PC-9 (cell line): ENCODE results near the gene NMNAT2. TPM values are rescaled to one million over a fixed set of nuclear protein-coding genes. Genes with fewer than 3 reads are reported as not detected.

Experiments
- BruUV-seq: library from RNA; stranded (reverse); fragments of 400-500 nt; replicated peaks from 2 replicates; lab custom pipeline; 2021; lab: Mats Ljungman, UMichigan
- CTCF ChIA-PET: fragments of 300-600 bp; sonication (Branson Sonifier 250); formaldehyde crosslinking; loops from one replicate; lab custom pipeline; 2022; ENCODE audit warnings: antibody characterized with exemption; lab: Charles Lee
- POLR2A ChIA-PET: fragments of 300-600 bp; sonication (Branson Sonifier 250); formaldehyde crosslinking; loops from one replicate; lab custom pipeline; 2022; ENCODE audit warnings: antibody characterized with exemption; ENCODE audit not compliant: unreplicated experiment; lab: Charles Lee
- DNase-seq, 2 experiments: peaks; one replicate each; pipeline versions ENCODE4 v3.0.0 to v3.0.0-alpha.2; 2015 to 2022; ENCODE audit warnings: mixed read lengths in 1 of 2
- H2AFZ ChIP-seq: fragments of 200-600 bp; sonication (generic); 2 replicates; pipeline ENCODE4 v1.8.1; 2017; ENCODE audit warnings: antibody characterized with exemption
- H3F3A ChIP-seq: fragments of 200-600 bp; sonication (generic); 2 replicates; pipeline ENCODE4 v1.8.1; 2017; ENCODE audit warnings: antibody characterized with exemption, mild to moderate bottlenecking, low read depth; ENCODE audit not compliant: insufficient read depth
- H3K27ac ChIP-seq: fragments of 200-600 bp; sonication (generic); 2 replicates; pipeline ENCODE4 v1.6.1; 2016; ENCODE audit warnings: mixed run types
- H3K27me3 ChIP-seq: fragments of 200-600 bp; sonication (generic); 2 replicates; pipeline ENCODE4 v1.6.1; 2016; ENCODE audit warnings: low read depth, mixed run types; ENCODE audit not compliant: insufficient read depth
- H3K36me3 ChIP-seq: fragments of 200-600 bp; sonication (generic); 2 replicates; pipeline ENCODE4 v1.6.1; 2016; ENCODE audit warnings: low read depth, mixed run types
- H3K4me1 ChIP-seq: fragments of 200-600 bp; sonication (generic); replicated peaks from 2 replicates; pipeline ENCODE4 v1.6.1; 2016; ENCODE audit warnings: mixed run types; ENCODE audit not compliant: insufficient read depth
- H3K4me2 ChIP-seq: fragments of 200-600 bp; sonication (generic); 2 replicates; pipeline ENCODE4 v1.6.1; 2017; ENCODE audit warnings: mixed run types
- H3K4me3 ChIP-seq: fragments of 200-600 bp; sonication (generic); 2 replicates; pipeline ENCODE4 v1.6.1; 2016; ENCODE audit warnings: mixed run types
- H3K79me2 ChIP-seq: fragments of 200-600 bp; sonication (generic); 2 replicates; pipeline ENCODE4 v1.6.1; 2017; ENCODE audit warnings: low read depth, mixed run types
- H3K9me2 ChIP-seq: fragments of 200-600 bp; sonication (generic); 2 replicates; pipeline ENCODE4 v1.8.1; 2017; ENCODE audit warnings: mild to moderate bottlenecking; ENCODE audit not compliant: insufficient read depth
- H3K9me3 ChIP-seq: fragments of 200-600 bp; sonication (generic); 2 replicates; pipeline ENCODE4 v1.8.1; 2016; ENCODE audit warnings: low read depth; ENCODE audit not compliant: insufficient read depth
- H4K20me1 ChIP-seq: fragments of 200-600 bp; sonication (generic); 2 replicates; pipeline ENCODE4 v1.8.1; 2017; ENCODE audit not compliant: insufficient read depth
- CTCF ChIP-seq: fragments of 200-600 bp; sonication (generic); conservative IDR thresholded peaks from 2 replicates; pipeline ENCODE4 v1.6.1; 2017; ENCODE audit warnings: mixed run types, antibody characterized with exemption, mild to moderate bottlenecking, moderate library complexity
- EZH2 ChIP-seq: fragments of 200-600 bp; sonication (generic); IDR thresholded peaks from 2 replicates; pipeline ENCODE4 v1.8.0; 2017; ENCODE audit warnings: antibody characterized with exemption, low read depth
- intact Hi-C: fragments of 100-400 bp; cut with micrococcal nuclease; formaldehyde crosslinking; loops from one replicate; pipeline ENCODE4 v1.10.0; 2022; ENCODE audit not compliant: unreplicated experiment
- total RNA-seq: library from RNA; stranded (reverse); gene quantifications from 2 replicates; pipeline ENCODE4 v1.2.3, GENCODE V29; 2021

NMNAT2 gene
- total RNA-seq, 1 experiment from 2014 or later = 29.2 TPM

GRCh38 chr1:183247484-183247883, 170.7 kb downstream of the NMNAT2 start:
- Histone ChIP-seq H3K9me2 (no peaks in the 10 kb centered on the region), H2AFZ (no peak overlapping the region), H3K4me2 (no peak overlapping the region), H3K4me1 (peaks cover 6% of the 10 kb centered on the region), H3K36me3 (0 out of 2 replicates have a peak, but pooled peaks cover 8% of the 10 kb centered on the region), H4K20me1 (no peaks in the 10 kb centered on the region), H3K4me3 (no peak overlapping the region), H3F3A (peaks cover 21% of the 10 kb centered on the region), H3K9me3 (0 out of 2 replicates have a peak, but pooled peaks cover 9% of the 10 kb centered on the region), H3K79me2 (no peaks in the 10 kb centered on the region), H3K27ac (no peak overlapping the region), H3K27me3 (no peaks in the 10 kb centered on the region)
- BruUV-seq = no TSS peak
- POLR2A ChIA-PET = no interaction called here
- TF ChIP-seq EZH2 = no peak
- TF ChIP-seq CTCF = no peak
- DNase-seq = no peak
- CTCF ChIA-PET = interaction anchor here (0.6 kb wide), 1 partner anchor 235 kb away, joined by 12 read pairs; no protein-coding TSS in a partner anchor
- intact Hi-C loops = no loop called here

- H3K27ac ChIP-seq = no peak overlapping the region
- no peak overlapping the region for H3K4me3 ChIP-seq
- POLR2A ChIA-PET = no interaction called here
- H3K79me2 ChIP-seq = no peaks in the 10 kb centered on the region
- CTCF ChIA-PET = no interaction called here
- H3K36me3 ChIP-seq = 0 out of 2 replicates have a peak, but pooled peaks cover 8% of the 10 kb centered on the region
- H2AFZ ChIP-seq = no peak overlapping the region
- TF ChIP-seq EZH2 = no peak
- no peak for TF ChIP-seq CTCF
- peaks cover 6% of the 10 kb centered on the region for H3K4me1 ChIP-seq
- H3K9me3 ChIP-seq = 0 out of 2 replicates have a peak, but pooled peaks cover 9% of the 10 kb centered on the region
- no peaks in the 10 kb centered on the region for H3K27me3 ChIP-seq
- intact Hi-C loops = no loop called here
- BruUV-seq = no TSS peak
- H4K20me1 ChIP-seq = no peaks in the 10 kb centered on the region
- DNase-seq = no peak
- H3K4me2 ChIP-seq = no peak overlapping the region
- H3K9me2 ChIP-seq = no peaks in the 10 kb centered on the region
- H3F3A ChIP-seq = peaks cover 21% of the 10 kb centered on the region
Measured at GRCh38 chr1:183247066-183247465, 171.1 kb downstream of the NMNAT2 start.

- Histone ChIP-seq H3K9me2 (no peaks in the 10 kb centered on the region), H3K9me3 (0 out of 2 replicates have a peak, but pooled peaks cover 9% of the 10 kb centered on the region), H4K20me1 (no peaks in the 10 kb centered on the region), H2AFZ (no peak overlapping the region), H3K36me3 (0 out of 2 replicates have a peak, but pooled peaks cover 8% of the 10 kb centered on the region), H3F3A (peaks cover 21% of the 10 kb centered on the region), H3K27ac (no peak overlapping the region), H3K27me3 (no peaks in the 10 kb centered on the region), H3K4me1 (peaks cover 6% of the 10 kb centered on the region), H3K79me2 (no peaks in the 10 kb centered on the region), H3K4me2 (no peak overlapping the region), H3K4me3 (no peak overlapping the region)
- POLR2A ChIA-PET = no interaction called here
- intact Hi-C loops = no loop called here
- no peak for DNase-seq
- no peak for TF ChIP-seq CTCF
- no TSS peak for BruUV-seq
- CTCF ChIA-PET = no interaction called here
Measured at GRCh38 chr1:183246436-183246835, 171.7 kb downstream of the NMNAT2 start.
